HepG2 (cell line): Measurements from ENCODE around the gene TAF12. TPM values are rescaled to one million over a fixed set of nuclear protein-coding genes. Genes with fewer than 3 reads are reported as not detected.

Experiments used
- ATAC-seq: fragments of 200-7000 bp; cut with Tn5 transposase; 3 replicates; pipeline ENCODE4 v1.9.1; 2020; ENCODE audit warnings: mild to moderate bottlenecking, moderate library complexity
- BruUV-seq: library from RNA; stranded (reverse); fragments of 400-500 nt; replicated peaks from 2 replicates; lab custom pipeline; 2021; lab: Mats Ljungman, UMichigan
- CTCF ChIA-PET: fragments of 300-600 bp; formaldehyde crosslinking; extraction: SDS; loops from one replicate; lab custom pipeline; 2021; ENCODE audit warnings: low total read pairs, inconsistent platforms, low intra/inter-chr PET ratio; lab: Yijun Ruan, JAX
- POLR2A ChIA-PET: fragments of 350-600 bp; sonication (Branson Sonifier 250); formaldehyde crosslinking; loops from one replicate; lab custom pipeline; 2020; ENCODE audit warnings: antibody characterized with exemption, inconsistent platforms; lab: Yijun Ruan, JAX
- DNase-seq: peaks from one replicate; pipeline ENCODE4 v3.0.0-alpha.2; 2015; ENCODE audit warnings: low spot score
- FAIRE-seq: peaks from 3 replicates; lab custom pipeline; 2011; peaks lifted over from hg19 to GRCh38; lab: Jason Lieb, UNC
- H2AFZ ChIP-seq: one replicate; pipeline ENCODE4 v1.6.1; 2011; ENCODE audit warnings: low read length, inconsistent platforms
- H3K27ac ChIP-seq: fragments of 300-600 bp; 3 replicates; pipeline ENCODE4 v1.8.0; 2011; ENCODE audit warnings: mixed run types, mild to moderate bottlenecking, mixed read lengths, low read length, inconsistent platforms; ENCODE audit not compliant: insufficient read depth; ENCODE audit errors: extremely low read length
- H3K27me3 ChIP-seq, 2 experiments: fragments of 200-600 bp in 1 of 2; 2 replicates in 1 of 2; 3 replicates in 1 of 2; pipeline versions ENCODE4 v1.6.0 to v1.8.0; 2011; ENCODE audit warnings: low read length in 2 of 2, mild to moderate bottlenecking in 2 of 2, moderate library complexity in 2 of 2, inconsistent platforms in 1 of 2; ENCODE audit not compliant: insufficient read depth in 2 of 2, control insufficient read depth in 1 of 2
- H3K36me3 ChIP-seq, 2 experiments: fragments of 200-600 bp in 1 of 2; replicated peaks in 1 of 2; 2 replicates in 1 of 2; 3 replicates in 1 of 2; pipeline versions ENCODE4 v1.5.1 to v1.8.0; 2011; ENCODE audit warnings: low read length in 2 of 2, inconsistent platforms in 1 of 2; ENCODE audit not compliant: insufficient read depth in 2 of 2, control insufficient read depth in 1 of 2
- H3K4me1 ChIP-seq: 2 replicates; pipeline ENCODE4 v1.5.1; 2012; ENCODE audit warnings: low read length, inconsistent platforms; ENCODE audit not compliant: insufficient read depth
- H3K4me2 ChIP-seq: 2 replicates; pipeline ENCODE4 v1.6.0; 2011; ENCODE audit warnings: low read depth, low read length, inconsistent platforms
- H3K4me3 ChIP-seq, 3 experiments: fragments of 200-600 bp in 1 of 3; sonication (generic), shearing (Covaris generic) in 1 of 3; replicated peaks in 1 of 3; 2 replicates each; pipeline ENCODE4 v1.5.1; 2011 to 2016; ENCODE audit warnings: low read length in 3 of 3, inconsistent platforms in 2 of 3, low read depth in 2 of 3, mild to moderate bottlenecking in 2 of 3, control low read depth in 1 of 3, mixed read lengths in 1 of 3; ENCODE audit not compliant: insufficient read depth in 1 of 3
- H3K79me2 ChIP-seq: one replicate; pipeline ENCODE4 v1.6.1; 2011; ENCODE audit warnings: low read length, inconsistent platforms; ENCODE audit not compliant: insufficient read depth
- H3K9ac ChIP-seq: 2 replicates; pipeline ENCODE4 v1.6.0; 2011; ENCODE audit warnings: mild to moderate bottlenecking, low read depth, low read length, inconsistent platforms; ENCODE audit not compliant: insufficient read depth
- H3K9me3 ChIP-seq: 2 replicates; pipeline ENCODE4 v1.5.1; 2012; ENCODE audit warnings: mild to moderate bottlenecking, low read length
- H4K20me1 ChIP-seq: 2 replicates; pipeline ENCODE4 v1.6.0; 2011; ENCODE audit warnings: inconsistent platforms, mild to moderate bottlenecking, low read length, moderate library complexity; ENCODE audit not compliant: insufficient read depth
- AHR ChIP-seq: IDR thresholded peaks from 2 replicates; pipeline ENCODE4 v1.6.1; 2018; ENCODE audit warnings: missing genetic modification reagents, missing compliant biosample characterization
- DMTF1 ChIP-seq: sonication (generic); formaldehyde crosslinking; IDR thresholded peaks from 2 replicates; pipeline ENCODE4 v1.4.0; 2020; ENCODE audit warnings: mild to moderate bottlenecking, missing genetic modification reagents
- ERF ChIP-seq: IDR thresholded peaks from 2 replicates; pipeline ENCODE4 v1.6.1; 2018; ENCODE audit warnings: missing biosample characterization, missing genetic modification reagents
- HNF4G ChIP-seq, 2 experiments: sonication (generic) in 1 of 2; formaldehyde crosslinking in 1 of 2; IDR thresholded peaks; 2 replicates each; pipeline versions ENCODE4 v1.4.0 to v1.6.1; 2011 to 2020; ENCODE audit warnings: borderline replicate concordance in 2 of 2, low read depth in 2 of 2, mild to moderate bottlenecking in 2 of 2, low read length in 1 of 2, missing genetic modification reagents in 1 of 2, moderate library complexity in 1 of 2
- IRF2 ChIP-seq: IDR thresholded peaks from 2 replicates; pipeline ENCODE4 v1.6.1; 2018; ENCODE audit warnings: missing genetic modification reagents, missing compliant biosample characterization
- ISL2 ChIP-seq: sonication (generic); formaldehyde crosslinking; IDR thresholded peaks from 2 replicates; pipeline ENCODE4 v1.5.0; 2020; ENCODE audit warnings: missing genetic modification reagents
- MYC ChIP-seq: sonication (generic); formaldehyde crosslinking; IDR thresholded peaks from 2 replicates; pipeline ENCODE4 v1.9.0; 2021; ENCODE audit warnings: missing genetic modification reagents, borderline replicate concordance
- POLR2A ChIP-seq, 2 experiments: IDR thresholded peaks; 2 replicates each; pipeline ENCODE4 v1.6.1; 2011; ENCODE audit warnings: low read depth in 2 of 2, low read length in 2 of 2, mild to moderate bottlenecking in 1 of 2, moderate library complexity in 1 of 2; ENCODE audit not compliant: insufficient read depth in 1 of 2
- RORA ChIP-seq: sonication (generic); formaldehyde crosslinking; IDR thresholded peaks from 2 replicates; pipeline ENCODE4 v1.5.0; 2020; ENCODE audit warnings: mild to moderate bottlenecking, missing genetic modification reagents, moderate library complexity
- SOX5 ChIP-seq: IDR thresholded peaks from 2 replicates; pipeline ENCODE4 v1.6.1; 2016; ENCODE audit warnings: borderline replicate concordance
- SP4 ChIP-seq: sonication (generic); formaldehyde crosslinking; IDR thresholded peaks from 2 replicates; pipeline ENCODE4 v1.8.1; 2023; ENCODE audit warnings: mild to moderate bottlenecking, missing genetic modification reagents
- XBP1 ChIP-seq: sonication (generic); formaldehyde crosslinking; IDR thresholded peaks from 2 replicates; pipeline ENCODE4 v1.5.0; 2020; ENCODE audit warnings: missing genetic modification reagents
- ZBTB7B ChIP-seq: sonication (generic); formaldehyde crosslinking; IDR thresholded peaks from 2 replicates; pipeline ENCODE4 v1.4.0; 2020; ENCODE audit warnings: missing genetic modification reagents
- ZKSCAN5 ChIP-seq: sonication (generic); formaldehyde crosslinking; IDR thresholded peaks from 2 replicates; pipeline ENCODE4 v1.5.1; 2020; ENCODE audit warnings: mild to moderate bottlenecking, missing genetic modification reagents
- ZNF317 ChIP-seq: sonication (generic); formaldehyde crosslinking; IDR thresholded peaks from 2 replicates; pipeline ENCODE4 v1.5.0; 2020; ENCODE audit warnings: mild to moderate bottlenecking, missing genetic modification reagents
- ZNF34 ChIP-seq: sonication (generic); formaldehyde crosslinking; IDR thresholded peaks from 2 replicates; pipeline ENCODE4 v1.4.0; 2020; ENCODE audit warnings: mild to moderate bottlenecking, missing genetic modification reagents, borderline replicate concordance
- ZNF451 ChIP-seq: sonication (generic); formaldehyde crosslinking; IDR thresholded peaks from 2 replicates; pipeline ENCODE4 v1.5.0; 2020; ENCODE audit warnings: mild to moderate bottlenecking, missing genetic modification reagents
- ZNF746 ChIP-seq: sonication (generic); formaldehyde crosslinking; IDR thresholded peaks from 2 replicates; pipeline ENCODE4 v1.8.0; 2022; ENCODE audit warnings: mild to moderate bottlenecking, missing genetic modification reagents
- ZSCAN30 ChIP-seq: sonication (generic); formaldehyde crosslinking; IDR thresholded peaks from 2 replicates; pipeline ENCODE4 v1.5.0; 2020; ENCODE audit warnings: mild to moderate bottlenecking, missing genetic modification reagents
- WGBS: methylation state at CpG from one replicate; pipeline ENCODE4 v1.1.6; 2017; ENCODE audit warnings: low lambda C conversion rate; 5-methylcytosine and 5-hydroxymethylcytosine counted together
- in situ Hi-C: cut with HindIII; loops from 2 replicates; pipeline ENCODE4 v1.10.0; 2017; ENCODE audit warnings: low pct_unique_long_range_greater_than_20kb; ENCODE audit not compliant: extremely low pct_ligation_motif_present
- intact Hi-C: fragments of 100-400 bp; cut with micrococcal nuclease; formaldehyde crosslinking; loops from one replicate; pipeline ENCODE4 v1.10.0; 2022; ENCODE audit not compliant: unreplicated experiment
- polyA plus RNA-seq, 8 experiments: library from polyadenylated mRNA; depleted of rRNA in 3 of 8; stranded (reverse) in 7 of 8; unstranded in 1 of 8; fragments of >200 nt; fragmentation: Illumina TruSeq in 4 of 8; extraction: Trizol in 4 of 8; gene quantifications; 2 replicates each; pipeline versions ENCODE4 v1.2.1 to v1.2.3, GENCODE V29; 2011 to 2016; ENCODE audit warnings: low read depth in 4 of 8, missing spikeins in 1 of 8, mixed read lengths in 1 of 8; ENCODE audit not compliant: insufficient read depth in 1 of 8
- total RNA-seq, 5 experiments: library from RNA; depleted of rRNA; stranded (reverse); fragments of >200 nt; fragmentation: Illumina TruSeq; extraction: Trizol; gene quantifications; 2 replicates each; pipeline ENCODE4 v1.2.3, GENCODE V29; 2016; ENCODE audit warnings: low read depth in 1 of 5
- TF ChIP-seq, protein P1 (sequence below): IDR thresholded peaks from 2 replicates; pipeline ENCODE4 v1.6.1; 2018; ENCODE audit warnings: missing genetic modification reagents
- TF ChIP-seq, protein P2 (sequence below): sonication (generic); formaldehyde crosslinking; IDR thresholded peaks from 2 replicates; pipeline ENCODE4 v1.4.0; 2020; ENCODE audit warnings: missing genetic modification reagents; ENCODE audit errors: not compliant biosample characterization

The TAF12 gene
- total and polyA plus RNA-seq, 2 of the 13 experiments (the other 11 are each of a cell fraction or from before 2014, with no cell fraction given), result 16.3 to 17.1 TPM

DNA sequence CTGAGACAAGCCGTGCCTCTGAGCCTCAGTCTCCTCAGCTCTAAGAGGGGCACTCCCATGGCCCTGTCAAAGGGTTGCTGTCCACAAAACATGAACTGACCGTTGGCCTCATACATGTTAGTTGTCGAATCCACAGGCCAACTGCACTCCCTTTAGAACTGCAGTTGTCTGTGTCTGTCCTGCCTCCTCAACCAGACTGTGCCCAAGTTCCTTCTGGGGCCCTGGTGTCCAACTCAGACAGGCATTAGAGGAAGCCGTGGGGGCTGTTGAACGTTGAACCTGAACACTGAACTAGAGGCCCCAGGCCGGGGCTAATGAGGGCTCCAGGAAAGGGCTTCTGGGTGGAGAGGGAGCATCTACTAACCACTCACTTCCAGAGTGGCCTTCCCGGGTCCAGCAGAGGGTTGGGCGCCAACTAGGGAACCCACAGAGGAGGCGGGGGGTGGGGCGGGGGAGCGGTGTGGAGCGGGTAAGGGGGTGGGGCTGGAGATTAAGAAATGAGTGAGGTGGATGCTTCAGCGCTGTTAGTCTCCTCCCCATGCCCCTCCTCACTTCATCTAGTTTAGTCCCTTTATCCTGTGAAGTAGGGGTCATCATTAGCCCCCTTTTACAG, 51.1 kb downstream of the TAF12 start, which contains the start of gene RAB42:
RAB42 (plus strand) TSS at position 558 of the 613 bp plus-strand sequence. CDS start 247 bp downstream, outside the sequence.
- H3K4me1 ChIP-seq, result peaks cover 79% of the 10 kb centered on the region
- H3K4me2 ChIP-seq, result peak within 1 kb of the TSS; percentile 83
- peaks cover 11% of the 10 kb centered on the region; the same call in 1 of the 2 replicates for H4K20me1 ChIP-seq
- H3K27me3 ChIP-seq, result no peaks in the 10 kb centered on the region; a peak in 1 of 5 replicates
- 0% methylated on average over 7 of the region's 13 CpGs for WGBS
- peaks cover 14% of the 10 kb centered on the region for H3K79me2 ChIP-seq
- ATAC-seq, result peak; percentile 87
- peak; percentile 84 for DNase-seq
- H3K27ac ChIP-seq, result peak within 1 kb of the TSS; percentile 91
- no TSS peak for BruUV-seq
- POLR2A ChIA-PET, result interaction anchor here (1.2 to 7.8 kb wide), 4 partner anchors 12 to 154 kb away, joined by 3 to 139 read pairs (median 3); no protein-coding TSS in a partner anchor
- no peak for FAIRE-seq
- peak within 1 kb of the TSS; percentile 88 for H3K9ac ChIP-seq
- peak within 1 kb of the TSS; percentile 70 to 91 (median 72) for H3K4me3 ChIP-seq
- H3K36me3 ChIP-seq, result no peaks in the 10 kb centered on the region; a peak in 2 of 5 replicates
- H3K9me3 ChIP-seq, result no peaks in the 10 kb centered on the region
- CTCF ChIA-PET, result no interaction called here
- in situ Hi-C loops (loop anchor here (25.0 kb wide), 1 partner anchor 355 kb away; the partner anchor contains the start of genes ATP5IF1 and DNAJC8), intact Hi-C loops (no loop called here)
- H2AFZ ChIP-seq, result peak within 1 kb of the TSS; percentile 50
- TF ChIP-seq ZKSCAN5 (CRISPR knock-in tag) (no peak), XBP1 (no peak), SOX5 (CRISPR knock-in tag) (peak; percentile 36; the same call in 1 of the 2 replicates), RORA (no peak), DMTF1 (CRISPR knock-in tag) (no peak), ZNF317 (CRISPR knock-in tag) (0 out of 2 replicates have a peak, but pooled peaks have one; percentile 70), ZNF746 (no peak), HNF4G (IDR thresholded peaks at IDR 0.05; ENCODE audit: borderline replicate concordance, low read depth, low read length) (peak; percentile 76), HNF4G (CRISPR knock-in tag; IDR thresholded peaks at IDR 0.05; ENCODE audit: borderline replicate concordance, low read depth) (no peak), IRF2 (CRISPR knock-in tag) (peak; percentile 61; the same call in 1 of the 2 replicates), SP4 (CRISPR knock-in tag) (0 out of 2 replicates have a peak, but pooled peaks have one; percentile 42), ISL2 (no peak), AHR (CRISPR knock-in tag) (no peak), ZNF34 (CRISPR knock-in tag) (no peak), POLR2A (IDR thresholded peaks at IDR 0.05; ENCODE audit: insufficient read depth in 1 of 2, low read depth in 2 of 2, low read length in 2 of 2) (peak; percentile 54 to 73; a peak in 3 of 4 replicates), ZSCAN30 (CRISPR knock-in tag) (no peak), ERF (peak; percentile 60; the same call in 1 of the 2 replicates), MYC (CRISPR knock-in tag) (0 out of 2 replicates have a peak, but pooled peaks have one; percentile 24), ZBTB7B (CRISPR knock-in tag) (peak; percentile 59; the same call in 1 of the 2 replicates), ZNF451 (CRISPR knock-in tag) (no peak)
- TF ChIP-seq, protein P1, sequence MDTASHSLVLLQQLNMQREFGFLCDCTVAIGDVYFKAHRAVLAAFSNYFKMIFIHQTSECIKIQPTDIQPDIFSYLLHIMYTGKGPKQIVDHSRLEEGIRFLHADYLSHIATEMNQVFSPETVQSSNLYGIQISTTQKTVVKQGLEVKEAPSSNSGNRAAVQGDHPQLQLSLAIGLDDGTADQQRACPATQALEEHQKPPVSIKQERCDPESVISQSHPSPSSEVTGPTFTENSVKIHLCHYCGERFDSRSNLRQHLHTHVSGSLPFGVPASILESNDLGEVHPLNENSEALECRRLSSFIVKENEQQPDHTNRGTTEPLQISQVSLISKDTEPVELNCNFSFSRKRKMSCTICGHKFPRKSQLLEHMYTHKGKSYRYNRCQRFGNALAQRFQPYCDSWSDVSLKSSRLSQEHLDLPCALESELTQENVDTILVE, result no peak
- TF ChIP-seq, protein P2, sequence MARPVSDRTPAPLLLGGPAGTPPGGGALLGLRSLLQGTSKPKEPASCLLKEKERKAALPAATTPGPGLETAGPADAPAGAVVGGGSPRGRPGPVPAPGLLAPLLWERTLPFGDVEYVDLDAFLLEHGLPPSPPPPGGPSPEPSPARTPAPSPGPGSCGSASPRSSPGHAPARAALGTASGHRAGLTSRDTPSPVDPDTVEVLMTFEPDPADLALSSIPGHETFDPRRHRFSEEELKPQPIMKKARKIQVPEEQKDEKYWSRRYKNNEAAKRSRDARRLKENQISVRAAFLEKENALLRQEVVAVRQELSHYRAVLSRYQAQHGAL, result no peak
